Progenitor cell of endocrine pancreas (in vitro differentiated cells): ENCODE data around the gene CCDC30. TPM values are rescaled to one million over a fixed set of nuclear protein-coding genes. Genes with fewer than 3 reads are reported as not detected.

Experiments used
- DNase-seq: peaks from one replicate; pipeline ENCODE4 v3.0.0; 2021; ENCODE audit warnings: low spot score; ENCODE audit not compliant: unreplicated experiment
- H3K27ac Mint-ChIP-seq: 2 replicates; pipeline ENCODE4 v1.8.0; 2021; ENCODE audit warnings: mild to moderate bottlenecking, moderate library complexity, mixed read lengths
- H3K27me3 Mint-ChIP-seq: 2 replicates; pipeline ENCODE4 v1.8.0; 2021; ENCODE audit warnings: mixed read lengths
- H3K36me3 Mint-ChIP-seq: 2 replicates; pipeline ENCODE4 v1.8.0; 2022; ENCODE audit warnings: mixed read lengths; ENCODE audit not compliant: insufficient read depth
- H3K4me1 Mint-ChIP-seq: 2 replicates; pipeline ENCODE4 v1.8.0; 2021; ENCODE audit warnings: low read depth, mixed read lengths
- H3K4me3 Mint-ChIP-seq: 2 replicates; pipeline ENCODE4 v1.8.0; 2021; ENCODE audit warnings: low read depth, mild to moderate bottlenecking, moderate library complexity, mixed read lengths
- H3K9me3 Mint-ChIP-seq: 2 replicates; pipeline ENCODE4 v1.8.0; 2021; ENCODE audit warnings: low read depth, mixed read lengths
- CTCF ChIP-seq: fragments of 200-600 bp; sonication (generic); IDR thresholded peaks from one replicate; pipeline ENCODE4 v1.5.0; 2021; ENCODE audit warnings: antibody characterized with exemption, mild to moderate bottlenecking; ENCODE audit not compliant: unreplicated experiment
- total RNA-seq: library from RNA; stranded (reverse); gene quantifications from 2 replicates; pipeline ENCODE4 v1.2.1, GENCODE V29; 2021

CCDC30 gene
- total RNA-seq, 1 donor from 2014 or later: 23.6 TPM

GRCh38 chr1:42477775-42478174 is 14.7 kb downstream of the CCDC30 start:
- DNase-seq: no peak
- no peak overlapping the region for H3K4me3 Mint-ChIP-seq
- no peak for TF ChIP-seq CTCF
- H3K27ac Mint-ChIP-seq: no peak overlapping the region
- H3K9me3 Mint-ChIP-seq: no peaks in the 10 kb centered on the region
- H3K36me3 Mint-ChIP-seq: peaks cover 2% of the 10 kb centered on the region
- no peaks in the 10 kb centered on the region for H3K4me1 Mint-ChIP-seq
- no peaks in the 10 kb centered on the region for H3K27me3 Mint-ChIP-seq

DNA sequence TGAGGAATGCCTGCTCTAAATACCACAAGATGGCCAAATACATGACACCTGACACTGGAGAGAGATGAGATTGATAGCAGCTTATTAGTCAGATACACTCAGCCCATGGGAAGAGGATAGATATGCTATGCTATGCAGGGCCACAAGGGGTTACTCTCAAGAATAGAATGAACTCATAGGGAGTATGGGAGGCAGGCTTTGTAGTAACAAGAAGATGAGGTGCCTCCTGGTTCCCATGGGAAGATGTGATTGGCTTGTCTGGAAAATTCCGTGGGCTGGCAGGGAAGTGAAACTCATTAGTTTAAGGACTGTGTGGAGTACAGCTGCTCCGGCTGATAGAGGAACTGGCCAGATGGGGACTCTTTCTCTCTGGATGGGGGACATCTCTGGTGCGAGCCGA is 16.5 kb downstream of the CCDC30 start:
- H3K27ac Mint-ChIP-seq: no peak overlapping the region
- H3K4me3 Mint-ChIP-seq: no peak overlapping the region
- no peaks in the 10 kb centered on the region for H3K9me3 Mint-ChIP-seq
- TF ChIP-seq CTCF: no peak
- peaks cover 7% of the 10 kb centered on the region for H3K36me3 Mint-ChIP-seq
- H3K4me1 Mint-ChIP-seq: no peaks in the 10 kb centered on the region
- no peaks in the 10 kb centered on the region for H3K27me3 Mint-ChIP-seq
- DNase-seq: no peak

- TF ChIP-seq CTCF: no peak
- Mint-ChIP-seq H3K4me3 (no peak overlapping the region), H3K36me3 (peaks cover 7% of the 10 kb centered on the region), H3K27ac (no peak overlapping the region), H3K4me1 (no peaks in the 10 kb centered on the region), H3K27me3 (no peaks in the 10 kb centered on the region), H3K9me3 (no peaks in the 10 kb centered on the region)
- no peak for DNase-seq
These were observed 17.8 kb downstream of the CCDC30 start for GRCh38 chr1:42480921-42481320.

- Mint-ChIP-seq H3K36me3 (peaks cover 12% of the 10 kb centered on the region), H3K4me1 (no peaks in the 10 kb centered on the region), H3K9me3 (no peaks in the 10 kb centered on the region), H3K27ac (no peak overlapping the region), H3K4me3 (no peak overlapping the region), H3K27me3 (no peaks in the 10 kb centered on the region)
- TF ChIP-seq CTCF: no peak
- DNase-seq: no peak
These were observed 19.6 kb downstream of the CCDC30 start for GRCh38 chr1:42482635-42483153.

DNA sequence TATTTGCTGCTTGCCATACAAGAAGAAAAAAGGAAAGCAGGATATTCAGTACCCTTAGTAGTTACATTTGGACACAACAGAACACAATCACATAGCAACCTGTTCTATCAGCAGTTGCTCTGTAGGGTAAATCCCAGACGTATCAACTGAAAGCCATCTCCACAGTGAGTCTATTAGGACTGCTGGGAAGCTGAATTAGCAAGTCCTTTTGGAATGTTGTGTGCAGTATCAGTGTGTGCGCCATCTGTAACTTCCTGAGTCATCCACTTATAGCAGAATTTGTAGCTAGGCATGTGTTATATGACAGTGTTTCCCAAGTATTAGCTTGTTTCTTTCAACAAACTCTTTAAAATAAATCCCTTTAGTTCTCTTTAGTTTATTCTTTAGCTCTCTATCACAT is 21.3 kb downstream of the CCDC30 start:
- no peak for TF ChIP-seq CTCF
- Mint-ChIP-seq H3K36me3 (peaks cover 12% of the 10 kb centered on the region), H3K27me3 (no peaks in the 10 kb centered on the region), H3K9me3 (no peaks in the 10 kb centered on the region), H3K4me3 (no peak overlapping the region), H3K4me1 (no peaks in the 10 kb centered on the region), H3K27ac (no peak overlapping the region)
- no peak for DNase-seq
